Endothelial cell of umbilical vein (primary cell): ENCODE data around the gene MON1A. TPM values are rescaled to one million over a fixed set of nuclear protein-coding genes. Genes with fewer than 3 reads are reported as not detected.

Experiments
- BruUV-seq: library from RNA; stranded (reverse); fragments of 400-500 nt; replicated peaks from 2 replicates; lab custom pipeline; 2021; lab: Mats Ljungman, UMichigan
- CTCF ChIA-PET: fragments of 300-600, 350-600 bp; sonication (Branson Sonifier 250); formaldehyde crosslinking; loops from one replicate; lab custom pipeline; 2021; ENCODE audit warnings: antibody characterized with exemption, inconsistent platforms; lab: Charles Lee
- POLR2A ChIA-PET: fragments of 300-600, 350-600 bp; sonication (Branson Sonifier 250); formaldehyde crosslinking; loops from one replicate; lab custom pipeline; 2021; ENCODE audit warnings: antibody characterized with exemption, inconsistent platforms; lab: Charles Lee
- DNase-seq: peaks from one replicate; pipeline ENCODE4 v3.0.0-alpha.2; 2011; ENCODE audit warnings: low read depth, low spot score
- FAIRE-seq: peaks from 2 replicates; lab custom pipeline; 2011; peaks lifted over from hg19 to GRCh38; lab: Jason Lieb, UNC
- H2AFZ ChIP-seq: 2 replicates; pipeline ENCODE4 v1.6.0; 2012; ENCODE audit warnings: low read depth, low read length, control low read depth, inconsistent platforms
- H3K27ac ChIP-seq: 2 replicates; pipeline ENCODE4 v1.5.1; 2011; ENCODE audit warnings: low read depth, mild to moderate bottlenecking, control low read depth, low read length, moderate library complexity; ENCODE audit not compliant: insufficient read depth
- H3K27me3 ChIP-seq, 2 experiments: 2 replicates each; pipeline versions ENCODE4 v1.6.0 to v1.6.1; 2011; ENCODE audit warnings: low read length in 2 of 2, mixed read lengths in 1 of 2; ENCODE audit not compliant: control insufficient read depth in 2 of 2, insufficient read depth in 2 of 2
- H3K36me3 ChIP-seq, 2 experiments: 2 replicates in 1 of 2; 3 replicates in 1 of 2; pipeline ENCODE4 v1.5.1; 2011; ENCODE audit warnings: low read length in 2 of 2, mild to moderate bottlenecking in 1 of 2, moderate library complexity in 1 of 2; ENCODE audit not compliant: control insufficient read depth in 2 of 2, insufficient read depth in 2 of 2; ENCODE audit errors: extremely low read depth in 1 of 2
- H3K4me1 ChIP-seq: 3 replicates; pipeline ENCODE4 v1.5.1; 2011; ENCODE audit warnings: mild to moderate bottlenecking, low read length; ENCODE audit not compliant: control insufficient read depth, insufficient read depth; ENCODE audit errors: extremely low read depth
- H3K4me2 ChIP-seq: 2 replicates; pipeline ENCODE4 v1.6.1; 2011; ENCODE audit warnings: low read length, control low read depth, mixed read lengths; ENCODE audit not compliant: insufficient read depth
- H3K4me3 ChIP-seq, 3 experiments: fragments of 200-600 bp in 1 of 3; sonication (generic), shearing (Covaris generic) in 1 of 3; replicated peaks in 1 of 3; 2 replicates each; pipeline ENCODE4 v1.5.1; 2011 to 2016; ENCODE audit warnings: control low read depth in 3 of 3, low read length in 3 of 3, mild to moderate bottlenecking in 2 of 3, inconsistent platforms in 1 of 3, low read depth in 1 of 3, moderate library complexity in 1 of 3; ENCODE audit not compliant: insufficient read depth in 1 of 3
- H3K79me2 ChIP-seq: 2 replicates; pipeline ENCODE4 v1.6.0; 2012; ENCODE audit warnings: low read length, inconsistent platforms; ENCODE audit not compliant: control insufficient read depth, insufficient read depth
- H3K9ac ChIP-seq: replicated peaks from 2 replicates; pipeline ENCODE3; 2011; ENCODE audit warnings: low read length, control low read depth; ENCODE audit not compliant: insufficient read depth; ENCODE audit errors: extremely low read depth
- H3K9me1 ChIP-seq: replicated peaks from 3 replicates; pipeline ENCODE4 v1.6.0; 2011; ENCODE audit warnings: mild to moderate bottlenecking, low read length; ENCODE audit not compliant: control insufficient read depth, insufficient read depth; ENCODE audit errors: extremely low read depth
- H3K9me3 ChIP-seq: replicated peaks from 2 replicates; pipeline ENCODE4 v1.5.1; 2012; ENCODE audit warnings: low read length, inconsistent platforms; ENCODE audit not compliant: control insufficient read depth, insufficient read depth
- H4K20me1 ChIP-seq: replicated peaks from 2 replicates; pipeline ENCODE3; 2011; ENCODE audit warnings: mild to moderate bottlenecking, low read length; ENCODE audit not compliant: control insufficient read depth, insufficient read depth; ENCODE audit errors: extremely low read depth
- CTCF ChIP-seq, 2 donors: IDR thresholded peaks; 1 replicate in 1 of 2; 2 replicates in 1 of 2; pipeline ENCODE4 v1.5.1; 2011; ENCODE audit warnings: low read length in 2 of 2, mild to moderate bottlenecking in 2 of 2, moderate library complexity in 2 of 2, control low read depth in 1 of 2, inconsistent platforms in 1 of 2, low read depth in 1 of 2; ENCODE audit not compliant: insufficient read depth in 1 of 2; ENCODE audit errors: extremely low read depth in 1 of 2
- EZH2 ChIP-seq: IDR thresholded peaks from 2 replicates; pipeline ENCODE4 v1.6.1; 2012; ENCODE audit warnings: borderline replicate concordance, low read depth, mild to moderate bottlenecking, moderate library complexity, low read length, inconsistent platforms; ENCODE audit not compliant: severe bottlenecking
- FOS ChIP-seq: IDR thresholded peaks from 2 replicates; pipeline ENCODE4 v1.6.1; 2011; ENCODE audit warnings: mild to moderate bottlenecking, low read length, moderate library complexity, borderline replicate concordance; ENCODE audit not compliant: insufficient read depth
- GATA2 ChIP-seq: IDR thresholded peaks from 2 replicates; pipeline ENCODE4 v1.7.0; 2011; ENCODE audit warnings: low read depth, mild to moderate bottlenecking, moderate library complexity, mixed read lengths, low read length; ENCODE audit not compliant: insufficient read length, insufficient read depth
- JUN ChIP-seq: IDR thresholded peaks from 2 replicates; pipeline ENCODE4 v1.6.1; 2011; ENCODE audit warnings: borderline replicate concordance, low read depth; ENCODE audit not compliant: insufficient read length, insufficient read depth
- MAX ChIP-seq: IDR thresholded peaks from 2 replicates; pipeline ENCODE4 v1.6.1; 2011; ENCODE audit not compliant: insufficient read depth, insufficient read length
- MYC ChIP-seq: IDR thresholded peaks from one replicate; pipeline ENCODE4 v1.6.1; 2011; ENCODE audit warnings: mild to moderate bottlenecking, low read depth, low read length
- POLR2A ChIP-seq: IDR thresholded peaks from 2 replicates; pipeline ENCODE4 v1.6.1; 2012; ENCODE audit warnings: low read depth, mild to moderate bottlenecking, control low read depth, low read length
- POLR2AphosphoS5 ChIP-seq: IDR thresholded peaks from 2 replicates; pipeline ENCODE4 v1.6.1; 2012; ENCODE audit warnings: low read depth, mild to moderate bottlenecking, control low read depth, low read length, moderate library complexity; ENCODE audit not compliant: insufficient read depth
- dilution Hi-C: fragments of 300-500 bp; cut with MboI; formaldehyde crosslinking; loops from one replicate; pipeline ENCODE4 v1.15.0; 2019; ENCODE audit warnings: low sequenced_read_pairs; ENCODE audit not compliant: extremely low pct_ligation_motif_present
- intact Hi-C: fragments of 100-400 bp; cut with micrococcal nuclease; formaldehyde crosslinking; loops from one replicate; pipeline ENCODE4 v1.10.0; 2022
- polyA plus RNA-seq, 4 experiments: library from polyadenylated mRNA; depleted of rRNA in 3 of 4; stranded (reverse) in 3 of 4; unstranded in 1 of 4; fragments of >200 nt; gene quantifications; 2 replicates each; pipeline versions ENCODE4 v1.2.1 to v1.2.3, GENCODE V29; 2011 to 2012; ENCODE audit warnings: missing spikeins in 1 of 4
- total RNA-seq: library from RNA; stranded (reverse); gene quantifications from 2 replicates; pipeline ENCODE4 v1.2.3, GENCODE V29; 2021

Gene MON1A
- total and polyA plus RNA-seq, 2 donors (not counting 3 experiments of a cell fraction or from before 2014, with no cell fraction given): 17.5 to 31.1 TPM

- H2AFZ ChIP-seq: no peak overlapping the region
- peaks cover 5% of the 10 kb centered on the region for H3K4me1 ChIP-seq
- no peaks in the 10 kb centered on the region for H3K9me3 ChIP-seq
- no peak overlapping the region for H3K27ac ChIP-seq
- dilution Hi-C loops (no loop called here), intact Hi-C loops (loop anchor here (10.0 kb wide), 1 partner anchor 142 kb away; the partner anchor contains the start of gene RBM5)
- peaks cover 67% of the 10 kb centered on the region for H3K79me2 ChIP-seq
- H3K9me1 ChIP-seq: no peaks in the 10 kb centered on the region
- no peak overlapping the region for H3K4me3 ChIP-seq
- ChIA-PET CTCF (no interaction called here), POLR2A (no interaction called here)
- TF ChIP-seq JUN (no peak), MYC (no peak), CTCF (IDR thresholded peaks at IDR 0.05; ENCODE audit: extremely low read depth in 1 of 2, insufficient read depth in 1 of 2, low read depth in 1 of 2, low read length in 2 of 2) (no peak), FOS (no peak), MAX (no peak), POLR2A (no peak), POLR2AphosphoS5 (no peak), GATA2 (no peak), EZH2 (no peak)
- H4K20me1 ChIP-seq: peaks cover 2% of the 10 kb centered on the region
- H3K9ac ChIP-seq: no peak overlapping the region
- FAIRE-seq (no peak), DNase-seq (no peak)
- no TSS peak for BruUV-seq
- H3K4me2 ChIP-seq: no peak overlapping the region
- no peaks in the 10 kb centered on the region for H3K27me3 ChIP-seq
- H3K36me3 ChIP-seq: no peaks in the 10 kb centered on the region
Observed at GRCh38 chr3:49942651-49943050, 13.0 kb upstream of the MON1A start.
